ENCODE measurements around the gene PCYT1A. TPM values are rescaled to one million over a fixed set of nuclear protein-coding genes. Genes with fewer than 3 reads are reported as not detected.
A peak's percentile ranks its signal among the peaks of the same experiment; 100 is the strongest.

PCYT1A gene
- total RNA-seq (2014; rRNA removed; shearing (Covaris generic)): 63.7 and 84.6 TPM in 2 replicates

DNA sequence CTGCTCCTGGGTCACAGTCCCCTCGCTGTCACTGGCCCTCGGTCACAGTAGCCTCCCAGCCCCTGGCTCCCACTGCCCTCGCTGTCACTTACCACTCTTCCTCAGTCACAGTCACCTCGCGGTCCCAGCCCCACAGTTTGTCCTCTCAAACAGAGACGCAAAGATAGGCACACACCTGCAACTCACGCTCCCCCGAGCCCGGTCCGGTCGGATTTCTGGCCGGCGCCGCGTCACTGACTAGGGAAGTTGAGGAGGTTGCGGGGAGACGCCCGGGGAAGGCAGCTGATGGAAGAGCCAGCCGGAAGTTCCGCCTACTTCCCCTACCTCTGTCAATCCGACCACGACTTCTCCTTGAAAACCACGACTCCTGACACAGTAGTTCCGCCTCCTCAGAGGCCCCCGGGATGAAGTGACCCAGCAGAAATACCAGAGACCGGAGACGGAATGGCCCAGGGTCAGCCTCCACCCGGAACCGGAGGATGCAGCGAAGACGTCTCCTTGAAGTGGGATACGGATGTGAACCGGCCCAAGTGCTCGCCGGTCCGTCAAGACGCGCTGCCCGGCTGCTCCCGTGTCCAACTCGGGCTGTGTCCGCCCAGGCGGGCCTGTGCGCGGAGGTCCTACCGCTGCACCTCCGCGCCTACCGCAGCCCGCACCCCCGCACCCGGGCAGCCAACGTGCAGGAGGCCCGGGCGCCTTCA lies at the start of gene PCYT1A:
TSS of gene PCYT1A (minus strand) at position 287 of the 701 bp plus-strand sequence. CDS start 17,195 bp downstream, outside the sequence.
- Histone ChIP-seq H3K27ac (peak within 1 kb of the TSS; percentile 82), H3K4me3 (peak within 1 kb of the TSS; percentile 72), H3K4me1 (replicated peaks) (peaks cover 17% of the 10 kb centered on the region), H3K36me3 (peaks cover 13% of the 10 kb centered on the region; the same call in 1 of the 2 replicates), H3K27me3 (replicated peaks) (no peaks in the 10 kb centered on the region), H3K9me3 (replicated peaks) (no peaks in the 10 kb centered on the region)
- peak; percentile 88 to 91 for DNase-seq (ENCODE audit: low read depth in 1 of 2, low spot score in 2 of 2)

GRCh38 chr3:196336319-196337145 lies 49.0 kb upstream of the PCYT1A start:
- no peak for DNase-seq (ENCODE audit: low read depth in 1 of 2, low spot score in 2 of 2)
- Histone ChIP-seq H3K4me3 (no peak overlapping the region), H3K27me3 (replicated peaks) (no peaks in the 10 kb centered on the region), H3K27ac (no peak overlapping the region), H3K4me1 (replicated peaks) (peaks cover 41% of the 10 kb centered on the region), H3K9me3 (replicated peaks) (no peaks in the 10 kb centered on the region), H3K36me3 (no peaks in the 10 kb centered on the region)

- Histone ChIP-seq H3K27ac (no peak overlapping the region), H3K4me3 (no peak overlapping the region), H3K27me3 (replicated peaks) (no peaks in the 10 kb centered on the region), H3K4me1 (replicated peaks) (peaks cover 34% of the 10 kb centered on the region), H3K9me3 (replicated peaks) (no peaks in the 10 kb centered on the region), H3K36me3 (no peaks in the 10 kb centered on the region)
- no peak for DNase-seq (ENCODE audit: low read depth in 1 of 2, low spot score in 2 of 2)
Measured at GRCh38 chr3:196335503-196335948, 48.0 kb upstream of the PCYT1A start.

DNA sequence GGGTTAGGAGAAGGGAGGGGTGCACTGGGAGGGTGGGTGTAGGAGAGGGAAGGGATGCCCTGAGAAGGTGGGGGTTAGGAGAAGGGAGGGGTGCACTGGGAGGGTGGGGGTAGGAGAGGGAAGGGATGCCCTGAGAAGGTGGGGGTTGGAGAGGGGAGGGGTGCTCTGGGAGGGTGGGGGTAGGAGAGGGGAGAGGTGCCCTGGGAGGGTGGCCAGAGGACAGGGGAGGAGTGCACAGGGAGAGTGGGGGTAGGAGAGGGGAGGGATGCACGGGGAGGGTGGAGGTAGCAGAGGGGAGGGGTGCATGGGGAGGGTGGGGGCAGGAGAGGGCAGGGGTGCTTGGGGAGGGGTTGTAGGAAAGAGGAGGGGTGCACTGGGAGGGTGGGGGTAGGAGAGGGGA lies 47.5 kb upstream of the PCYT1A start:
- H3K27me3 ChIP-seq (replicated peaks): no peaks in the 10 kb centered on the region
- DNase-seq (ENCODE audit: low read depth in 1 of 2, low spot score in 2 of 2): no peak
- no peak overlapping the region for H3K4me3 ChIP-seq
- no peaks in the 10 kb centered on the region for H3K9me3 ChIP-seq (replicated peaks)
- H3K4me1 ChIP-seq (replicated peaks): peaks cover 29% of the 10 kb centered on the region
- no peaks in the 10 kb centered on the region for H3K36me3 ChIP-seq
- no peak overlapping the region for H3K27ac ChIP-seq

DNA sequence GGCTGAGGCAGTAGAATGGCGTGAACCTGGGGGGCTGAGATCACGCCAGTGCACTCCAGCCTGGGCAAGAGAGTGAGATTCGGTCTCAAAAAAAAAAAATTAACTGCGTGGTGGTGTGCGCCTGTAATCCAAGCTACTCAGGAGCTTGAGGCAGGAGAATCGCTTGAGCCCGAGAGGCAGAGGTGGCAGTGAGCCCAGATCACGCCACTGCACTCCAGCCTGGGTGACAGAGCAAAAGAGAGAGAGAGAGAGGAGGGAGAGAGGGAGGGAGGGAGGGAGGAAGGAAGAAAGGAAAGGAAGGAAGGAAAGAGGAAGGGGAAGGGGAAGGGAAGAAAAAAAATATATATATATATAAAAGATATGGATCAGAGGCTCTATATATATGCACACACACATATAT lies 44.6 kb upstream of the PCYT1A start:
- H3K4me1 ChIP-seq (replicated peaks): peaks cover 1% of the 10 kb centered on the region
- no peak for DNase-seq (ENCODE audit: low read depth in 1 of 2, low spot score in 2 of 2)

GRCh38 chr3:196327405-196327804 lies 39.9 kb upstream of the PCYT1A start:
- no peak for DNase-seq (ENCODE audit: low read depth in 1 of 2, low spot score in 2 of 2)
- H3K4me3 ChIP-seq: no peak overlapping the region

More for the DNA sequence above, 44.6 kb upstream of the PCYT1A start:
- H3K4me3 ChIP-seq: no peak overlapping the region
- no peaks in the 10 kb centered on the region for H3K27me3 ChIP-seq (replicated peaks)
- H3K36me3 ChIP-seq: peaks cover under 1% of the 10 kb centered on the region; the same call in 1 of the 2 replicates
- H3K9me3 ChIP-seq (replicated peaks): no peaks in the 10 kb centered on the region
- no peak overlapping the region for H3K27ac ChIP-seq

DNA sequence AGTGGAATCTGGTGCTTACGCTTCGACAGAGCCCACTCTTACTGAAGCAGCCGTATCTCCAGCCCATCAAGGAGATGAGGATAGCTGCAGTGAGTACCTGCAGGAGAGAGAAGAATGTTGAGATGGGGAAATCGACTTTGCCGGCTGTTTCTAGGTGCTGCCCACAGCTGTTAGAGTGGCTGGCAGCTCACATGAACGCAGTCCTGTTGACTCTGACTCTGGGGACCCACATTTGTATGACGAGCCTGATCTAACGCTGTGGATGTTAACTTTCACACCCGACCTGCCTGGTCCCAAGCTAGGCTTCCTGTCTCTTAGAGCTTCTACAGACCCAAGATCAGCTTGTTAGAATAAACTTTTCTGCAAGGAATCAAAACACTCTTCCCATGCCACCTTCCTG lies 39.4 kb upstream of the PCYT1A start:
- DNase-seq (ENCODE audit: low read depth in 1 of 2, low spot score in 2 of 2): no peak

More at GRCh38 chr3:196327405-196327804, 39.9 kb upstream of the PCYT1A start:
- Histone ChIP-seq H3K27me3 (replicated peaks) (no peaks in the 10 kb centered on the region), H3K36me3 (peaks cover 9% of the 10 kb centered on the region; the same call in 1 of the 2 replicates), H3K4me1 (replicated peaks) (no peaks in the 10 kb centered on the region; the same call in 1 of the 2 replicates), H3K9me3 (replicated peaks) (no peaks in the 10 kb centered on the region), H3K27ac (no peak overlapping the region)

DNA sequence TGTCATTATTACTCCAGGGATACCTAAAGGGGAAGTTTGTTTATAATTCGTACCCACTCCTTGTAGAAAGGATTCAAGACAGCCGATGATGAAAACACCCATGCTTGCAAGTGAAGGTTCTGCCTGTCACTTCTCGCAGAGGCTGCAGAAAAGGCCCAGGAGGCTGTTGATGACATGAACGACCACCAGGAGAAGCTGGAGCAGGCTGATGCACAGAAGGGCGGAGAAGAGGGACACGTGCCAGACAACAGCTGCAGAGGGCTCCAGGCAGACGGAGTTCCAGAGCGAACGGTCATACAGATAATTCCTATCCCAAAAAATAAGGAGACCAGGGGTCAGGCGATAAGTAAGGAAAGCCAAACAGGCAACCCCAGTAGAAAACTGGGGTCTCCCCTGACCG lies 36.2 kb upstream of the PCYT1A start:
- no peaks in the 10 kb centered on the region for H3K27me3 ChIP-seq (replicated peaks)
- H3K4me3 ChIP-seq: no peak overlapping the region
- H3K4me1 ChIP-seq (replicated peaks): no peaks in the 10 kb centered on the region; the same call in 1 of the 2 replicates
- DNase-seq (ENCODE audit: low read depth in 1 of 2, low spot score in 2 of 2): no peak
- no peaks in the 10 kb centered on the region for H3K9me3 ChIP-seq (replicated peaks)
- peaks cover 9% of the 10 kb centered on the region; the same call in 1 of the 2 replicates for H3K36me3 ChIP-seq
- no peak overlapping the region for H3K27ac ChIP-seq

More for the DNA sequence above, 39.4 kb upstream of the PCYT1A start:
- peaks cover 9% of the 10 kb centered on the region; the same call in 1 of the 2 replicates for H3K36me3 ChIP-seq
- H3K4me3 ChIP-seq: no peak overlapping the region
- H3K9me3 ChIP-seq (replicated peaks): no peaks in the 10 kb centered on the region
- no peak overlapping the region for H3K27ac ChIP-seq
- no peaks in the 10 kb centered on the region; the same call in 1 of the 2 replicates for H3K4me1 ChIP-seq (replicated peaks)
- no peaks in the 10 kb centered on the region for H3K27me3 ChIP-seq (replicated peaks)

- Histone ChIP-seq H3K27ac (no peak overlapping the region), H3K4me1 (replicated peaks) (no peaks in the 10 kb centered on the region; the same call in 1 of the 2 replicates), H3K4me3 (no peak overlapping the region), H3K36me3 (peaks cover 9% of the 10 kb centered on the region), H3K9me3 (replicated peaks) (no peaks in the 10 kb centered on the region), H3K27me3 (replicated peaks) (no peaks in the 10 kb centered on the region)
- DNase-seq (ENCODE audit: low read depth in 1 of 2, low spot score in 2 of 2): no peak
Measured at GRCh38 chr3:196323016-196323415, 35.5 kb upstream of the PCYT1A start.

DNA sequence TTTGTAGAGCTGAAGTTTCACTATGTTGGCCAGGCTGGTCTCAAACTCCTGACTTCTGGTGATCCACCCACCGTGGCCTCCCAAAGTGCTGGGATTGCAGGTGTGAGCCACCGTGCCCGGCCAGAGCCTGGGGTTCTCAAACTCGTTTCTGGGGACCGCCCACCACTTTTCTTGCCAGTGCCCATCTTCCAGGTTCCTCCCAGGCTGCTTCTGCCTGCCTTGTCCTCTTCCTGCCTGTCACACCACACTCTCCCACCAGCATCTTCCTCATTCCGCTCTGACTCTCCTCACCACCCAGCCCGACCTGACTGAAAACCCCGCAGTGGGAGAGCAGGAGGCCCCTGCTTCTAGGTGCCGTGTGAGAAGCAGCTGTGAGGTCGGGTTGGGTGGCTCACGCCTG lies 33.6 kb upstream of the PCYT1A start:
- no peaks in the 10 kb centered on the region for H3K9me3 ChIP-seq (replicated peaks)
- H3K36me3 ChIP-seq: peaks cover 5% of the 10 kb centered on the region
- H3K27me3 ChIP-seq (replicated peaks): no peaks in the 10 kb centered on the region
- no peaks in the 10 kb centered on the region for H3K4me1 ChIP-seq (replicated peaks)
- no peak for DNase-seq (ENCODE audit: low read depth in 1 of 2, low spot score in 2 of 2)
- no peak overlapping the region for H3K4me3 ChIP-seq
- H3K27ac ChIP-seq: no peak overlapping the region

DNA sequence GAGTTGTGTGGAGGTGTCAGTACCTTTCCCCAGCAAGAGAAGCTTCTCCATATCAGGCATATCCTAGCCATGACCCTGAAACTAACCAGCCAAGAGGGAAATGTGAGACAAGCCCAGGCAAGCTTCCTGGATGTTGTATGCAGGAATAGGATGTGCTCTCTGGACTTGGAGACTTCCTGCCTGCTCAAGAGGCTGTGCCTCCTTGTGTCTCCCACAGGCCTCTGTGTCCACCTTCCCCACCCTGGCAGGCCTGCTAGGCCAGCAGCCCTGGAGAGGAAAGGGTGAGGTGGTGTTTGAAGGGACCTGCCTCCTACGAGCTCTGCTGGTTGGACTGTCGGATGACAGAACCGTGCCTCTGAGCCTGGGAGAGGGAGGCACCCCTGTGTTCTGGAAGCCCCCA lies 32.6 kb upstream of the PCYT1A start:
- peaks cover 10% of the 10 kb centered on the region for H3K36me3 ChIP-seq
- no peaks in the 10 kb centered on the region for H3K27me3 ChIP-seq (replicated peaks)
- no peak overlapping the region for H3K27ac ChIP-seq
- no peak for DNase-seq (ENCODE audit: low read depth in 1 of 2, low spot score in 2 of 2)
- H3K4me1 ChIP-seq (replicated peaks): no peaks in the 10 kb centered on the region
- H3K4me3 ChIP-seq: no peak overlapping the region
- H3K9me3 ChIP-seq (replicated peaks): no peaks in the 10 kb centered on the region

GRCh38 chr3:196317687-196318467 lies 30.4 kb upstream of the PCYT1A start, which contains the start of gene DYNLT2B:
TSS of gene DYNLT2B (minus strand) at chr3:196318240. CDS start at chr3:196318152, 88 bp downstream.
- Histone ChIP-seq H3K9me3 (replicated peaks) (no peaks in the 10 kb centered on the region), H3K4me1 (replicated peaks) (no peaks in the 10 kb centered on the region), H3K27me3 (replicated peaks) (no peaks in the 10 kb centered on the region), H3K27ac (peak within 1 kb of the TSS; percentile 85), H3K4me3 (peak within 1 kb of the TSS; percentile 67), H3K36me3 (peaks cover 10% of the 10 kb centered on the region)
- peak; percentile 86 to 90 for DNase-seq (ENCODE audit: low read depth in 1 of 2, low spot score in 2 of 2)

All from SJSA1 (cell line).